Spleen (tissue), 11 donors: ENCODE results near the gene MAN2B1. TPM values are rescaled to one million over a fixed set of nuclear protein-coding genes. Genes with fewer than 3 reads are reported as not detected.
A peak's percentile ranks its signal among the peaks of the same experiment; 100 is the strongest.

Experiments used
- DNase-seq: peaks from one replicate; pipeline ENCODE4 v3.0.0-alpha.2; 2020
- H3K27ac ChIP-seq, 8 donors: fragments of 200-600 bp; sonication (generic) in 7 of 8; 1 replicate in 4 of 8; 2 replicates in 4 of 8; pipeline versions ENCODE4 v1.5.0 to v1.8.0; 2016 to 2021; ENCODE audit warnings: inconsistent platforms in 4 of 8, mild to moderate bottlenecking in 4 of 8, moderate library complexity in 1 of 8
- H3K27me3 ChIP-seq, 7 donors: fragments of 200-600 bp; sonication (generic) in 6 of 7; replicated peaks in 1 of 7; 1 replicate in 4 of 7; 2 replicates in 3 of 7; pipeline versions ENCODE4 v1.5.0 to v1.8.0; 2016 to 2021; ENCODE audit warnings: inconsistent platforms in 3 of 7, mild to moderate bottlenecking in 1 of 7
- H3K36me3 ChIP-seq, 6 donors: fragments of 200-600 bp; sonication (generic) in 5 of 6; 1 replicate in 4 of 6; 2 replicates in 2 of 6; pipeline versions ENCODE4 v1.5.0 to v1.8.0; 2016 to 2021; ENCODE audit warnings: inconsistent platforms in 2 of 6
- H3K4me1 ChIP-seq, 6 donors: fragments of 200-600 bp; sonication (generic) in 5 of 6; 1 replicate in 3 of 6; 2 replicates in 3 of 6; pipeline versions ENCODE4 v1.5.0 to v1.8.0; 2016 to 2021; ENCODE audit warnings: inconsistent platforms in 3 of 6
- H3K4me3 ChIP-seq, 8 donors: fragments of 200-600 bp; sonication (generic) in 7 of 8; 1 replicate in 4 of 8; 2 replicates in 4 of 8; pipeline versions ENCODE4 v1.5.0 to v1.8.0; 2016 to 2021; ENCODE audit warnings: inconsistent platforms in 4 of 8, mild to moderate bottlenecking in 4 of 8, moderate library complexity in 2 of 8
- H3K9me3 ChIP-seq, 8 donors: fragments of 200-600 bp; sonication (generic) in 7 of 8; 1 replicate in 4 of 8; 2 replicates in 4 of 8; pipeline versions ENCODE4 v1.5.0 to v1.8.0; 2016 to 2021; ENCODE audit warnings: inconsistent platforms in 4 of 8
- CTCF ChIP-seq, 11 experiments: fragments of 200-600 bp in 7 of 11; fragments of 450-650 bp in 4 of 11; sonication (generic) in 4 of 11; IDR thresholded peaks in 8 of 11; conservative IDR thresholded peaks in 3 of 11; 1 replicate in 7 of 11; 2 replicates in 4 of 11; pipeline versions ENCODE4 v1.4.0 to v1.8.0; 2016 to 2021; ENCODE audit warnings: antibody characterized with exemption in 11 of 11, inconsistent platforms in 4 of 11, mild to moderate bottlenecking in 1 of 11
- POLR2A ChIP-seq, 3 donors: fragments of 450-650 bp; IDR thresholded peaks; one replicate each; pipeline ENCODE4 v1.5.1; 2017; ENCODE audit warnings: antibody characterized with exemption in 3 of 3, mild to moderate bottlenecking in 1 of 3
- POLR2AphosphoS5 ChIP-seq, 3 donors: sonication (generic); formaldehyde crosslinking; IDR thresholded peaks; one replicate each; pipeline ENCODE4 v1.5.1; 2017; ENCODE audit warnings: antibody characterized with exemption in 3 of 3
- WGBS, 5 donors: extraction: QIAGEN DNeasy Blood & Tissue Kit in 3 of 5; methylation state at CpG; one replicate each; pipeline versions ENCODE4 v1.1.5 to v1.1.7; 2013 to 2018; 5-methylcytosine and 5-hydroxymethylcytosine counted together
- intact Hi-C: fragments of 100-400 bp; cut with DNase I; formaldehyde crosslinking; loops from one replicate; pipeline ENCODE4 v1.15.0; 2023; ENCODE audit warnings: low total_unique reads
- polyA plus RNA-seq, 3 donors: library from polyadenylated mRNA; stranded (reverse); fragments of 200-250 nt; gene quantifications; one replicate each; pipeline ENCODE4 v1.2.1, GENCODE V29; 2013
- total RNA-seq, 7 donors: library from RNA; depleted of rRNA in 3 of 7; stranded (reverse); fragments of >200 nt in 3 of 7; fragmentation: NEBNext Ultra II Directional in 4 of 7; extraction: Animal tissue kit (Norgen Biotek cat#: 25700) in 4 of 7; gene quantifications; one replicate each; pipeline versions ENCODE4 v1.1.0 to v1.2.1, GENCODE V29; 2016 to 2021
- donor health status: healthy with polysubstance abuse.
- donor health status: DM: no; HTN: no; CAD: no; lungs with moderate emphysema.
- donor health status: DM: no; HTN: no; CAD: no.
- donor health status: Bipolar disorder and iron deficiency.
- donor health status: healthy.
- donor health status: DM: no; HTN: no; CAD: no.
- donor health status: DM: yes; HTN: yes; CAD: no.

MAN2B1 gene
- total and polyA plus RNA-seq, 10 donors: 50.6 to 288 (median 190) TPM

GRCh38 chr19:12676384-12676792, 9.8 kb upstream of the MAN2B1 start:
- Histone ChIP-seq H3K4me3 (no peak overlapping the region), H3K4me1 (peaks cover 9 to 64% (median 31%) of the 10 kb centered on the region in 6 donors), H3K9me3 (no peaks in the 10 kb centered on the region), H3K27ac (peak overlapping the region in 1 of 8 donors; percentile 12), H3K36me3 (peaks cover 0 to 83% (median 78%) of the 10 kb centered on the region in 6 donors), H3K27me3 (no peaks in the 10 kb centered on the region)
- WGBS, 5 donors: 25 to 34% (median 30%) methylated on average over 4 of the region's 4 CpGs
- TF ChIP-seq CTCF (IDR thresholded peaks at IDR 0.05 in 8 of 11, conservative IDR thresholded peaks at IDR 0.05 in 3 of 11) (peak; percentile 65 to 92 (median 83)), POLR2AphosphoS5 (IDR thresholded peaks at IDR 0.05) (peak; percentile 5 to 52 (median 5)), POLR2A (IDR thresholded peaks at IDR 0.05) (no peak)
- peak; percentile 95 for DNase-seq
- intact Hi-C loops: no loop called here

GRCh38 chr19:12675940-12676339, 9.4 kb upstream of the MAN2B1 start:
- Histone ChIP-seq H3K4me1 (peaks cover 9 to 64% (median 31%) of the 10 kb centered on the region in 6 donors), H3K36me3 (peaks cover 0 to 83% (median 78%) of the 10 kb centered on the region in 6 donors), H3K4me3 (no peak overlapping the region), H3K9me3 (no peaks in the 10 kb centered on the region), H3K27ac (peak overlapping the region in 1 of 8 donors; percentile 12), H3K27me3 (no peaks in the 10 kb centered on the region)
- TF ChIP-seq CTCF (IDR thresholded peaks at IDR 0.05 in 8 of 11, conservative IDR thresholded peaks at IDR 0.05 in 3 of 11) (no peak), POLR2A (IDR thresholded peaks at IDR 0.05) (no peak), POLR2AphosphoS5 (IDR thresholded peaks at IDR 0.05) (peak in 1 of 3 donors; percentile 19)
- 88 to 94% (median 91%) methylated on average over 13 to 15 of the region's 15 CpGs for WGBS, 5 donors
- DNase-seq: no peak
- intact Hi-C loops: no loop called here

- Histone ChIP-seq H3K27ac (no peak overlapping the region), H3K4me3 (no peak overlapping the region), H3K4me1 (peaks cover 10 to 64% (median 31%) of the 10 kb centered on the region in 6 donors), H3K27me3 (no peaks in the 10 kb centered on the region), H3K9me3 (no peaks in the 10 kb centered on the region), H3K36me3 (peaks cover 0 to 83% (median 78%) of the 10 kb centered on the region in 6 donors)
- no peak for DNase-seq
- TF ChIP-seq POLR2AphosphoS5 (IDR thresholded peaks at IDR 0.05) (peak in 2 of 3 donors; percentile 17 to 54), POLR2A (IDR thresholded peaks at IDR 0.05) (no peak)
- intact Hi-C loops: no loop called here
- 93 to 95% (median 94%) methylated on average over 8 to 10 of the region's 10 CpGs for WGBS, 5 donors
These were observed 8.9 kb upstream of the MAN2B1 start for GRCh38 chr19:12675399-12675798.

GRCh38 chr19:12672744-12673143, 6.2 kb upstream of the MAN2B1 start:
- peaks cover 0 to 63% (median 57%) of the 10 kb centered on the region in 6 donors for H3K36me3 ChIP-seq
- 88 to 98% (median 92%) methylated on average over 3 to 10 of the region's 10 CpGs for WGBS, 5 donors
- intact Hi-C loops: loop anchor here (5.0 kb wide), 1 partner anchor 110 kb away; no protein-coding TSS in a partner anchor

More at GRCh38 chr19:12672744-12673143, 6.2 kb upstream of the MAN2B1 start:
- no peak for TF ChIP-seq POLR2A (IDR thresholded peaks at IDR 0.05)
- TF ChIP-seq CTCF (IDR thresholded peaks at IDR 0.05 in 8 of 11, conservative IDR thresholded peaks at IDR 0.05 in 3 of 11): no peak
- peak in 1 of 3 donors; percentile 49 for TF ChIP-seq POLR2AphosphoS5 (IDR thresholded peaks at IDR 0.05)
- Histone ChIP-seq H3K4me1 (peaks cover 22 to 67% (median 42%) of the 10 kb centered on the region in 6 donors), H3K27me3 (no peaks in the 10 kb centered on the region), H3K4me3 (no peak overlapping the region), H3K27ac (no peak overlapping the region), H3K9me3 (no peaks in the 10 kb centered on the region)
- no peak for DNase-seq
